H9 (cell line): ENCODE measurements around the gene HEATR3. TPM values are rescaled to one million over a fixed set of nuclear protein-coding genes. Genes with fewer than 3 reads are reported as not detected.

Experiments
- DNase-seq: peaks from one replicate; pipeline ENCODE4 v3.0.0-alpha.2; 2017
- H2AFZ ChIP-seq: one replicate; pipeline ENCODE4 v1.6.1; 2013; ENCODE audit warnings: mild to moderate bottlenecking, low read length, control low read depth, moderate library complexity
- H2AK5ac ChIP-seq: 2 replicates; pipeline ENCODE4 v1.6.1; 2013; ENCODE audit warnings: low read length, control low read depth, mixed read lengths; ENCODE audit not compliant: insufficient read length
- H2BK120ac ChIP-seq: one replicate; pipeline ENCODE4 v1.6.1; 2013; ENCODE audit warnings: low read depth, mild to moderate bottlenecking, low read length, control low read depth, inconsistent platforms; ENCODE audit not compliant: poor library complexity, severe bottlenecking
- H2BK12ac ChIP-seq: 2 replicates; pipeline ENCODE4 v1.6.1; 2013; ENCODE audit warnings: low read length, control low read depth, mixed read lengths, low read depth; ENCODE audit not compliant: insufficient read length
- H2BK15ac ChIP-seq: 2 replicates; pipeline ENCODE4 v1.6.1; 2013; ENCODE audit warnings: low read depth, low read length, control low read depth
- H2BK20ac ChIP-seq: one replicate; pipeline ENCODE4 v1.6.1; 2013; ENCODE audit warnings: low read depth, mild to moderate bottlenecking, low read length, control low read depth, inconsistent platforms; ENCODE audit not compliant: poor library complexity, severe bottlenecking
- H2BK5ac ChIP-seq: 2 replicates; pipeline ENCODE4 v1.6.1; 2013; ENCODE audit warnings: low read length, control low read depth, mixed read lengths; ENCODE audit not compliant: insufficient read length
- H3K14ac ChIP-seq: 2 replicates; pipeline ENCODE4 v1.6.1; 2013; ENCODE audit warnings: low read length, control low read depth; ENCODE audit not compliant: insufficient read depth
- H3K18ac ChIP-seq: 2 replicates; pipeline ENCODE4 v1.6.1; 2013; ENCODE audit warnings: low read depth, mild to moderate bottlenecking, mixed read lengths, low read length, control low read depth; ENCODE audit not compliant: insufficient read length
- H3K23ac ChIP-seq: 2 replicates; pipeline ENCODE4 v1.6.1; 2013; ENCODE audit warnings: low read length, control low read depth, mixed read lengths, low read depth; ENCODE audit not compliant: insufficient read length
- H3K23me2 ChIP-seq: 2 replicates; pipeline ENCODE4 v1.6.1; 2013; ENCODE audit warnings: low read depth, mild to moderate bottlenecking, mixed read lengths, low read length, control low read depth; ENCODE audit not compliant: insufficient read length, poor library complexity, severe bottlenecking
- H3K27ac ChIP-seq: 2 replicates; pipeline ENCODE4 v1.5.1; 2013; ENCODE audit warnings: low read length, control low read depth, mixed read lengths, low read depth; ENCODE audit not compliant: insufficient read length
- H3K27me3 ChIP-seq: 2 replicates; pipeline ENCODE4 v1.6.1; 2013; ENCODE audit warnings: low read length, control low read depth, inconsistent platforms; ENCODE audit not compliant: insufficient read depth
- H3K4ac ChIP-seq: 2 replicates; pipeline ENCODE4 v1.6.1; 2013; ENCODE audit warnings: low read depth, mild to moderate bottlenecking, control low read depth, inconsistent platforms, low read length, moderate library complexity
- H3K4me1 ChIP-seq: 2 replicates; pipeline ENCODE4 v1.6.1; 2013; ENCODE audit warnings: low read length, control low read depth, inconsistent platforms; ENCODE audit not compliant: insufficient read depth
- H3K4me2 ChIP-seq: 2 replicates; pipeline ENCODE4 v1.6.1; 2013; ENCODE audit warnings: low read length, control low read depth, mixed read lengths; ENCODE audit not compliant: insufficient read length, insufficient read depth
- H3K56ac ChIP-seq: 2 replicates; pipeline ENCODE4 v1.6.1; 2013; ENCODE audit warnings: low read depth, mild to moderate bottlenecking, mixed read lengths, low read length, control low read depth; ENCODE audit not compliant: insufficient read length
- H3K79me1 ChIP-seq: 2 replicates; pipeline ENCODE4 v1.6.1; 2013; ENCODE audit warnings: low read depth, mild to moderate bottlenecking, moderate library complexity, low read length, control low read depth, inconsistent platforms; ENCODE audit not compliant: insufficient read depth, poor library complexity, severe bottlenecking
- H3K79me2 ChIP-seq: 2 replicates; pipeline ENCODE4 v1.6.1; 2013; ENCODE audit warnings: low read length, control low read depth, inconsistent platforms; ENCODE audit not compliant: insufficient read depth
- H3K9ac ChIP-seq: 2 replicates; pipeline ENCODE4 v1.6.1; 2013; ENCODE audit warnings: low read length, control low read depth, mixed read lengths; ENCODE audit not compliant: insufficient read length; ENCODE audit errors: extremely low read depth
- H3K9me3 ChIP-seq: one replicate; pipeline ENCODE4 v1.6.1; 2013; ENCODE audit warnings: low read depth, low read length, inconsistent platforms; ENCODE audit not compliant: control insufficient read depth
- H3T11ph ChIP-seq: one replicate; pipeline ENCODE4 v1.6.1; 2013; ENCODE audit warnings: mild to moderate bottlenecking, low read length, control low read depth, inconsistent platforms
- H4K20me1 ChIP-seq: one replicate; pipeline ENCODE4 v1.6.1; 2013; ENCODE audit not compliant: control insufficient read depth, insufficient read length, insufficient read depth
- H4K5ac ChIP-seq: 2 replicates; pipeline ENCODE4 v1.6.1; 2013; ENCODE audit warnings: low read depth, mild to moderate bottlenecking, mixed read lengths, low read length, control low read depth; ENCODE audit not compliant: insufficient read length
- H4K8ac ChIP-seq: replicated peaks from 2 replicates; pipeline ENCODE4 v1.6.1; 2013; ENCODE audit warnings: low read length, control low read depth, mixed read lengths, low read depth; ENCODE audit not compliant: insufficient read length
- H4K91ac ChIP-seq: 2 replicates; pipeline ENCODE4 v1.6.1; 2013; ENCODE audit warnings: low read depth, mild to moderate bottlenecking, moderate library complexity, mixed read lengths, low read length, control low read depth; ENCODE audit not compliant: insufficient read length
- H3K27ac Mint-ChIP-seq, 3 experiments: 2 replicates in 2 of 3; 3 replicates in 1 of 3; pipeline ENCODE4 v1.8.0; 2020 to 2021; ENCODE audit warnings: mixed read lengths in 3 of 3, mild to moderate bottlenecking in 1 of 3, moderate library complexity in 1 of 3
- H3K27me3 Mint-ChIP-seq: 2 replicates; pipeline ENCODE4 v1.8.0; 2021; ENCODE audit warnings: low read depth, mild to moderate bottlenecking, moderate library complexity, mixed read lengths
- H3K36me3 Mint-ChIP-seq, 3 experiments: 2 replicates in 2 of 3; 3 replicates in 1 of 3; pipeline ENCODE4 v1.8.0; 2020 to 2021; ENCODE audit warnings: low read depth in 3 of 3, mixed read lengths in 3 of 3; ENCODE audit not compliant: insufficient read depth in 1 of 3
- H3K4me1 Mint-ChIP-seq, 2 experiments: 2 replicates each; pipeline ENCODE4 v1.8.0; 2020; ENCODE audit warnings: mixed read lengths in 2 of 2
- H3K4me3 Mint-ChIP-seq, 2 experiments: 2 replicates in 1 of 2; 3 replicates in 1 of 2; pipeline ENCODE4 v1.8.0; 2020 to 2021; ENCODE audit warnings: mild to moderate bottlenecking in 2 of 2, mixed read lengths in 2 of 2, moderate library complexity in 1 of 2
- H3K9me3 Mint-ChIP-seq, 2 experiments: 2 replicates in 1 of 2; 3 replicates in 1 of 2; pipeline ENCODE4 v1.8.0; 2020; ENCODE audit warnings: mild to moderate bottlenecking in 2 of 2, mixed read lengths in 2 of 2, moderate library complexity in 1 of 2
- CTCF ChIP-seq: fragments of 200-600 bp; sonication (generic); conservative IDR thresholded peaks from 3 replicates; pipeline ENCODE4 v1.8.0; 2021; ENCODE audit warnings: antibody characterized with exemption, mild to moderate bottlenecking
- WGBS: extraction: QIAGEN DNeasy Blood & Tissue Kit; methylation state at CpG from one replicate; pipeline ENCODE4 v1.1.7; 2013; ENCODE audit warnings: missing lambda C conversion rate, low lambda C conversion rate, mixed read lengths; ENCODE audit not compliant: insufficient read length; ENCODE audit errors: extremely low coverage; 5-methylcytosine and 5-hydroxymethylcytosine counted together
- total RNA-seq: library from RNA; stranded (reverse); gene quantifications from 2 replicates; pipeline ENCODE4 v1.2.1, GENCODE V29; 2021

Gene HEATR3
- total RNA-seq, 1 experiment from 2014 or later: 26.5 TPM

DNA sequence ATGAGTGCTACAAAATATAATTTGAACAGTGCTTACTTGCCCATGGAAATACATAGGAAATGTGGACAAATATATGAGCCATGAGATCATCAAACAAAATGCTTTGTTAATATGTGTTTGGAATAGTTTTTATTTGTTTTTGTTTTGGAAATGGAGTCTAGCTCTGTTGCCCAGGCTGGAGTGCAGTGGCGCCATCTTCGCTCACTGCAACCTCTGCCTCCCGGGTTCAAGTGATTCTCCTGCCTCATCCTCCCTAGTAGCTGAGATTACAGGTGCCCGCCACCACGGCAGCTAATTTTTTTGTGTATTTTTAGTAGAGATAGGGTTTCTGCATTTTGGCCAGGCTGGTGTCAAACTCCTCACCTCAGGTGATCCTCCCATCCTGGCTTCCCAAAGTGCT lies 37.9 kb upstream of the HEATR3 start:
- Histone ChIP-seq H2AK5ac (no peak overlapping the region), H4K91ac (no peak overlapping the region), H2BK20ac (no peak overlapping the region), H3K79me1 (no peaks in the 10 kb centered on the region), H2BK5ac (no peak overlapping the region), H2BK15ac (no peak overlapping the region), H2BK12ac (no peak overlapping the region), H3K4ac (no peak overlapping the region), H2AFZ (no peak overlapping the region), H3K4me1 (no peaks in the 10 kb centered on the region), H3K27ac (no peak overlapping the region), H3K23ac (no peak overlapping the region), H3K23me2 (peaks cover 5% of the 10 kb centered on the region), H3K4me2 (no peak overlapping the region), H3T11ph (no peak overlapping the region), H3K9me3 (no peaks in the 10 kb centered on the region), H3K18ac (no peak overlapping the region), H4K5ac (no peak overlapping the region), H4K8ac (no peak overlapping the region), H2BK120ac (no peak overlapping the region), H3K56ac (no peak overlapping the region), H3K79me2 (peaks cover 6% of the 10 kb centered on the region; the same call in 1 of the 2 replicates), H3K9ac (no peak overlapping the region), H3K27me3 (no peaks in the 10 kb centered on the region), H4K20me1 (no peaks in the 10 kb centered on the region), H3K14ac (no peak overlapping the region)
- TF ChIP-seq CTCF: no peak
- Mint-ChIP-seq H3K4me1 (peaks cover 8 to 10% of the 10 kb centered on the region in 2 experiments), H3K4me3 (no peak overlapping the region), H3K36me3 (peaks cover 8 to 36% (median 24%) of the 10 kb centered on the region in 3 experiments; a peak in 6 of 7 replicates), H3K27me3 (no peaks in the 10 kb centered on the region; the same call in 1 of the 2 replicates), H3K9me3 (no peaks in the 10 kb centered on the region), H3K27ac (no peak overlapping the region)
- no peak for DNase-seq
- no CpG with 5 or more reads among the region's 5 CpGs for WGBS
